Bronchial epithelial cell (primary cell): ENCODE measurements around the gene PRR23C. TPM values are rescaled to one million over a fixed set of nuclear protein-coding genes. Genes with fewer than 3 reads are reported as not detected.

ENCODE experiments used
- DNase-seq: peaks from one replicate; pipeline ENCODE4 v3.0.0-alpha.2; 2010; ENCODE audit warnings: low read depth
- FAIRE-seq: peaks from 2 replicates; lab custom pipeline; 2011; peaks lifted over from hg19 to GRCh38; lab: Jason Lieb, UNC
- H3K27me3 ChIP-seq: 2 replicates; pipeline ENCODE4 v1.5.1; 2011; ENCODE audit warnings: low read length; ENCODE audit not compliant: control insufficient read depth, insufficient read depth
- H3K36me3 ChIP-seq: 2 replicates; pipeline ENCODE4 v1.5.1; 2011; ENCODE audit warnings: low read length; ENCODE audit not compliant: control insufficient read depth, insufficient read depth
- H3K4me3 ChIP-seq: 2 replicates; pipeline ENCODE4 v1.5.1; 2011; ENCODE audit warnings: mild to moderate bottlenecking, low read depth, low read length, control low read depth
- total RNA-seq: library from RNA; depleted of rRNA; stranded (reverse); fragments of >200 nt; gene quantifications from 2 replicates; pipeline ENCODE4 v1.2.1, GENCODE V29; 2014
- TF ChIP-seq, protein P1 (sequence below): IDR thresholded peaks from 2 replicates; pipeline ENCODE4 v1.5.1; 2011; ENCODE audit warnings: mild to moderate bottlenecking, moderate library complexity, low read length, control low read depth, inconsistent platforms; ENCODE audit not compliant: insufficient read depth, severe bottlenecking

Gene PRR23C
- total RNA-seq, 1 donor from 2014 or later, result not detected

DNA sequence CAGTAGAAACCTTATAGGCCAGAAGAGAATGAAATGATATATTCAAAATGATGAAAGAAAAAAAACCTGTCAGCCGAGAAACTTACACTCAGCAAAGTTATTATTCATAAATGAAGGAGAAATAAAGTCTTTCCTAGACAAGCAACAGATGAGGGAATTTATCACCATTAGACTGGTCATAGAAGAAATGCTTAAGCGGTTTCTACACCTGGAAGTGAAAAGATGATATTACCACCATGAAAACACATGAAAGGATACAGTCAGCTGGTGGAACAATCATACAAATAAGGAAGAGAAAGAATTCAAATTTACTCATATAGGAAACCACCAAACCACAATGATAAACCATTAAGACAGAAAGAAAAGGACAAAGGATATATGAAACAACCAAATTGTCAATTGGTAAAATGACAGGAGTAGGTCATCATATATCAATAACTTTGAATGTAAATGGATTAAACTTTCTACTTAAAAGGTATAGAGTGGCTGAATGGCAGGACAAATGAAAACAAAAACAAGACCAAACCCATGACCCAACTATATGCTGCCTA, 29.9 kb upstream of the PRR23C start:
- Histone ChIP-seq H3K4me3 (no peak overlapping the region), H3K36me3 (no peaks in the 10 kb centered on the region), H3K27me3 (no peaks in the 10 kb centered on the region)
- no peak for DNase-seq
- no peak for FAIRE-seq
- TF ChIP-seq, protein P1, sequence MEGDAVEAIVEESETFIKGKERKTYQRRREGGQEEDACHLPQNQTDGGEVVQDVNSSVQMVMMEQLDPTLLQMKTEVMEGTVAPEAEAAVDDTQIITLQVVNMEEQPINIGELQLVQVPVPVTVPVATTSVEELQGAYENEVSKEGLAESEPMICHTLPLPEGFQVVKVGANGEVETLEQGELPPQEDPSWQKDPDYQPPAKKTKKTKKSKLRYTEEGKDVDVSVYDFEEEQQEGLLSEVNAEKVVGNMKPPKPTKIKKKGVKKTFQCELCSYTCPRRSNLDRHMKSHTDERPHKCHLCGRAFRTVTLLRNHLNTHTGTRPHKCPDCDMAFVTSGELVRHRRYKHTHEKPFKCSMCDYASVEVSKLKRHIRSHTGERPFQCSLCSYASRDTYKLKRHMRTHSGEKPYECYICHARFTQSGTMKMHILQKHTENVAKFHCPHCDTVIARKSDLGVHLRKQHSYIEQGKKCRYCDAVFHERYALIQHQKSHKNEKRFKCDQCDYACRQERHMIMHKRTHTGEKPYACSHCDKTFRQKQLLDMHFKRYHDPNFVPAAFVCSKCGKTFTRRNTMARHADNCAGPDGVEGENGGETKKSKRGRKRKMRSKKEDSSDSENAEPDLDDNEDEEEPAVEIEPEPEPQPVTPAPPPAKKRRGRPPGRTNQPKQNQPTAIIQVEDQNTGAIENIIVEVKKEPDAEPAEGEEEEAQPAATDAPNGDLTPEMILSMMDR, result no peak

GRCh38 chr3:139062918-139063317, 18.2 kb upstream of the PRR23C start:
- FAIRE-seq (no peak), DNase-seq (no peak)

GRCh38 chr3:139052802-139053600, 8.3 kb upstream of the PRR23C start:
- DNase-seq (no peak), FAIRE-seq (no peak)
- Histone ChIP-seq H3K27me3 (no peaks in the 10 kb centered on the region), H3K4me3 (no peak overlapping the region), H3K36me3 (no peaks in the 10 kb centered on the region)
- TF ChIP-seq, protein P1, result no peak

More at GRCh38 chr3:139062918-139063317, 18.2 kb upstream of the PRR23C start:
- no peak overlapping the region for H3K4me3 ChIP-seq
- TF ChIP-seq, protein P1, result no peak
- no peaks in the 10 kb centered on the region for H3K27me3 ChIP-seq
- no peaks in the 10 kb centered on the region for H3K36me3 ChIP-seq

GRCh38 chr3:139043554-139044365, 932 bp downstream of the PRR23C start:
- H3K36me3 ChIP-seq, result no peaks in the 10 kb centered on the region
- H3K27me3 ChIP-seq, result no peaks in the 10 kb centered on the region
- H3K4me3 ChIP-seq, result no peak overlapping the region
- TF ChIP-seq, protein P1, result no peak
- DNase-seq, result no peak
- no peak for FAIRE-seq

DNA sequence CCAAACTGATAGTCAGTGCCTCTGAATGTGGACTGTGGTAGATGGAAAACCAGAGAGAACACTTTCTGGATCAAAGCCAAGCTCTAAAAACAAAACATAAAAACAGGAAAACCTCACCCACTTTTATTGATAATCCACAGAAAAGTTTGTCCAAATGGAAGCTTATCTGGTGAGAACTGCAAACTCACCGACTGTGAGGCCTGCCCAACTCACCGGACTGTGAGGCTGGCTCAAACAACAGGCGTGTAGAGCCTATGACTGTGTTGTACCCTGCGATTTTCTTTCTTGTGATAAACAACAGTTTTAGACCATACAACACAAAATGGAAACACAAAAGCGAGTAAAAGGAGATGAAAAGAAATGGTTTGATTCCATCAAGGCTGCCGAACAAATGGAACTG, 7.2 kb downstream of the PRR23C start:
- DNase-seq (no peak), FAIRE-seq (no peak)
- Histone ChIP-seq H3K36me3 (no peaks in the 10 kb centered on the region), H3K4me3 (no peak overlapping the region), H3K27me3 (no peaks in the 10 kb centered on the region)
- TF ChIP-seq, protein P1, result no peak
